Karpas-422 (cell line): ENCODE measurements around the gene GDPD5. TPM values are rescaled to one million over a fixed set of nuclear protein-coding genes. Genes with fewer than 3 reads are reported as not detected.
A peak's percentile ranks its signal among the peaks of the same experiment; 100 is the strongest.

Source experiments
- DNase-seq: peaks from one replicate; pipeline ENCODE4 v3.0.0-alpha.2; 2015
- H2AFZ ChIP-seq: fragments of 200-600 bp; sonication (generic); 2 replicates; pipeline ENCODE4 v1.6.1; 2014; ENCODE audit warnings: antibody characterized with exemption, low read length, mixed read lengths
- H3K27ac ChIP-seq: fragments of 200-600 bp; sonication (generic); 2 replicates; pipeline ENCODE4 v1.5.1; 2014; ENCODE audit warnings: mild to moderate bottlenecking, low read length, moderate library complexity
- H3K27me3 ChIP-seq: fragments of 200-600 bp; sonication (generic); 2 replicates; pipeline ENCODE4 v1.6.1; 2014; ENCODE audit warnings: low read length, mixed read lengths
- H3K36me3 ChIP-seq: fragments of 200-600 bp; sonication (generic); 2 replicates; pipeline ENCODE4 v1.6.1; 2014; ENCODE audit warnings: low read length, mixed read lengths; ENCODE audit not compliant: insufficient read depth
- H3K4me1 ChIP-seq: fragments of 200-600 bp; sonication (generic); 2 replicates; pipeline ENCODE4 v1.6.1; 2014; ENCODE audit warnings: mild to moderate bottlenecking, low read length, mixed read lengths
- H3K4me2 ChIP-seq: fragments of 200-600 bp; sonication (generic); 2 replicates; pipeline ENCODE4 v1.6.1; 2014; ENCODE audit warnings: low read length, low read depth, mild to moderate bottlenecking; ENCODE audit not compliant: poor library complexity, severe bottlenecking
- H3K4me3 ChIP-seq: fragments of 200-600 bp; sonication (generic); 2 replicates; pipeline ENCODE4 v1.5.1; 2014; ENCODE audit warnings: mild to moderate bottlenecking, antibody characterized with exemption, low read length, mixed read lengths
- H3K79me2 ChIP-seq: fragments of 200-600 bp; sonication (generic); 2 replicates; pipeline ENCODE4 v1.6.1; 2014; ENCODE audit warnings: mild to moderate bottlenecking, low read length, mixed read lengths
- H3K9ac ChIP-seq: fragments of 200-600 bp; sonication (generic); 2 replicates; pipeline ENCODE4 v1.6.0; 2014; ENCODE audit warnings: low read length
- H3K9me2 ChIP-seq: fragments of 200-600 bp; sonication (generic), shearing (Covaris generic); replicated peaks from 2 replicates; pipeline ENCODE4 v1.6.0; 2014; ENCODE audit warnings: mild to moderate bottlenecking, low read length, moderate library complexity; ENCODE audit not compliant: insufficient read depth
- H3K9me3 ChIP-seq: fragments of 300-700, 200-600 bp; sonication (generic); 2 replicates; pipeline ENCODE4 v1.6.1; 2014; ENCODE audit warnings: low read length, mixed read lengths
- H4K20me1 ChIP-seq: fragments of 200-600 bp; sonication (generic); 2 replicates; pipeline ENCODE4 v1.6.1; 2014; ENCODE audit warnings: mild to moderate bottlenecking, antibody characterized with exemption, low read length, low read depth; ENCODE audit not compliant: insufficient read depth
- total RNA-seq: library from RNA; depleted of rRNA; stranded (reverse); fragments of >200 nt; shearing (Covaris generic); gene quantifications from 2 replicates; pipeline ENCODE4 v1.2.3, GENCODE V29; 2014; ENCODE audit warnings: low replicate concordance

The GDPD5 gene
- total RNA-seq, 1 experiment from 2014 or later: 137 TPM

GRCh38 chr11:75445315-75445953, 80.3 kb downstream of the GDPD5 start:
- no peak overlapping the region for H3K4me2 ChIP-seq
- peak; percentile 91 for DNase-seq

GRCh38 chr11:75443043-75443442, 82.7 kb downstream of the GDPD5 start:
- Histone ChIP-seq H3K27me3 (no peaks in the 10 kb centered on the region), H3K27ac (no peak overlapping the region), H2AFZ (no peak overlapping the region), H3K9me3 (no peaks in the 10 kb centered on the region), H3K4me3 (no peak overlapping the region), H3K79me2 (no peaks in the 10 kb centered on the region), H4K20me1 (no peaks in the 10 kb centered on the region; the same call in 1 of the 2 replicates), H3K4me2 (no peak overlapping the region), H3K9ac (no peak overlapping the region), H3K9me2 (no peaks in the 10 kb centered on the region), H3K36me3 (peaks cover 24% of the 10 kb centered on the region), H3K4me1 (no peaks in the 10 kb centered on the region)
- DNase-seq: no peak

More at GRCh38 chr11:75445315-75445953, 80.3 kb downstream of the GDPD5 start:
- H2AFZ ChIP-seq: no peak overlapping the region
- no peaks in the 10 kb centered on the region for H3K27me3 ChIP-seq
- no peaks in the 10 kb centered on the region for H3K9me3 ChIP-seq
- H3K4me1 ChIP-seq: no peaks in the 10 kb centered on the region
- H3K79me2 ChIP-seq: no peaks in the 10 kb centered on the region
- H3K4me3 ChIP-seq: no peak overlapping the region
- H3K27ac ChIP-seq: no peak overlapping the region
- H3K9ac ChIP-seq: no peak overlapping the region
- H3K9me2 ChIP-seq: no peaks in the 10 kb centered on the region
- peaks cover 24% of the 10 kb centered on the region for H3K36me3 ChIP-seq
- H4K20me1 ChIP-seq: no peaks in the 10 kb centered on the region; the same call in 1 of the 2 replicates

- DNase-seq: no peak
- Histone ChIP-seq H4K20me1 (no peaks in the 10 kb centered on the region; the same call in 1 of the 2 replicates), H3K9me3 (no peaks in the 10 kb centered on the region), H3K4me2 (no peak overlapping the region), H2AFZ (no peak overlapping the region), H3K9me2 (no peaks in the 10 kb centered on the region), H3K4me3 (no peak overlapping the region), H3K4me1 (no peaks in the 10 kb centered on the region), H3K9ac (no peak overlapping the region), H3K27me3 (no peaks in the 10 kb centered on the region), H3K27ac (no peak overlapping the region), H3K36me3 (peaks cover 24% of the 10 kb centered on the region), H3K79me2 (no peaks in the 10 kb centered on the region)
Observed at GRCh38 chr11:75442161-75442885, 83.4 kb downstream of the GDPD5 start.

GRCh38 chr11:75441804-75442132, 84.0 kb downstream of the GDPD5 start:
- Histone ChIP-seq H3K36me3 (peaks cover 26% of the 10 kb centered on the region), H3K27me3 (no peaks in the 10 kb centered on the region), H3K27ac (no peak overlapping the region), H3K4me2 (no peak overlapping the region), H4K20me1 (no peaks in the 10 kb centered on the region; the same call in 1 of the 2 replicates), H3K9me3 (no peaks in the 10 kb centered on the region), H3K9ac (no peak overlapping the region), H2AFZ (no peak overlapping the region), H3K4me3 (no peak overlapping the region), H3K9me2 (no peaks in the 10 kb centered on the region), H3K79me2 (no peaks in the 10 kb centered on the region), H3K4me1 (no peaks in the 10 kb centered on the region)
- no peak for DNase-seq

GRCh38 chr11:75440960-75441803, 84.6 kb downstream of the GDPD5 start:
- no peak overlapping the region for H2AFZ ChIP-seq

GRCh38 chr11:75439495-75440120, 86.1 kb downstream of the GDPD5 start:
- no peak overlapping the region for H2AFZ ChIP-seq
- no peak overlapping the region for H3K9ac ChIP-seq
- DNase-seq: no peak
- H4K20me1 ChIP-seq: no peaks in the 10 kb centered on the region
- H3K9me2 ChIP-seq: no peaks in the 10 kb centered on the region
- no peak overlapping the region for H3K27ac ChIP-seq
- no peaks in the 10 kb centered on the region for H3K27me3 ChIP-seq
- H3K4me1 ChIP-seq: no peaks in the 10 kb centered on the region
- no peak overlapping the region for H3K4me2 ChIP-seq
- H3K36me3 ChIP-seq: peaks cover 24% of the 10 kb centered on the region
- no peaks in the 10 kb centered on the region for H3K9me3 ChIP-seq
- no peaks in the 10 kb centered on the region for H3K79me2 ChIP-seq
- no peak overlapping the region for H3K4me3 ChIP-seq

More at GRCh38 chr11:75440960-75441803, 84.6 kb downstream of the GDPD5 start:
- Histone ChIP-seq H3K27ac (no peak overlapping the region), H3K79me2 (no peaks in the 10 kb centered on the region), H4K20me1 (no peaks in the 10 kb centered on the region; the same call in 1 of the 2 replicates), H3K27me3 (no peaks in the 10 kb centered on the region), H3K9ac (no peak overlapping the region), H3K36me3 (peaks cover 28% of the 10 kb centered on the region), H3K4me1 (no peaks in the 10 kb centered on the region), H3K4me2 (no peak overlapping the region), H3K9me3 (no peaks in the 10 kb centered on the region), H3K4me3 (no peak overlapping the region), H3K9me2 (no peaks in the 10 kb centered on the region)
- DNase-seq: no peak

GRCh38 chr11:75439026-75439425, 86.7 kb downstream of the GDPD5 start:
- no peaks in the 10 kb centered on the region for H3K4me1 ChIP-seq
- no peak for DNase-seq

More at GRCh38 chr11:75439026-75439425, 86.7 kb downstream of the GDPD5 start:
- H3K4me3 ChIP-seq: no peak overlapping the region
- no peak overlapping the region for H3K27ac ChIP-seq
- peaks cover 18% of the 10 kb centered on the region for H3K36me3 ChIP-seq
- no peaks in the 10 kb centered on the region for H3K9me2 ChIP-seq
- H3K79me2 ChIP-seq: no peaks in the 10 kb centered on the region
- H3K9me3 ChIP-seq: no peaks in the 10 kb centered on the region
- no peak overlapping the region for H3K9ac ChIP-seq
- H2AFZ ChIP-seq: no peak overlapping the region
- H3K27me3 ChIP-seq: no peaks in the 10 kb centered on the region
- H4K20me1 ChIP-seq: no peaks in the 10 kb centered on the region
- H3K4me2 ChIP-seq: no peak overlapping the region
